KMS-11 (cell line): ENCODE results near the gene ID1.

Source experiments
- H2AFZ ChIP-seq: fragments of 200-600 bp; sonication (generic); 2 replicates; pipeline ENCODE4 v1.6.1; 2016; ENCODE audit warnings: antibody characterized with exemption, mixed run types, low read depth
- H3K27ac ChIP-seq: fragments of 200-600 bp; sonication (generic); 2 replicates; pipeline ENCODE4 v1.6.1; 2016; ENCODE audit warnings: mild to moderate bottlenecking, mixed run types
- H3K27me3 ChIP-seq: fragments of 200-600 bp; sonication (generic); 2 replicates; pipeline ENCODE4 v1.6.1; 2017; ENCODE audit warnings: mild to moderate bottlenecking, low read depth, mixed run types, moderate library complexity; ENCODE audit not compliant: insufficient read depth
- H3K36me3 ChIP-seq: fragments of 200-600 bp; sonication (generic); 2 replicates; pipeline ENCODE4 v1.6.1; 2017; ENCODE audit warnings: mild to moderate bottlenecking, mixed run types; ENCODE audit not compliant: insufficient read depth
- H3K4me1 ChIP-seq: fragments of 200-600 bp; sonication (generic); 2 replicates; pipeline ENCODE4 v1.6.1; 2016; ENCODE audit warnings: mild to moderate bottlenecking, low read depth, mixed run types; ENCODE audit not compliant: poor library complexity, severe bottlenecking
- H3K4me2 ChIP-seq: fragments of 200-600 bp; sonication (generic); 2 replicates; pipeline ENCODE4 v1.7.0; 2016; ENCODE audit warnings: mild to moderate bottlenecking, mixed run types
- H3K4me3 ChIP-seq: fragments of 200-600 bp; sonication (generic); IDR thresholded peaks from 2 replicates; pipeline ENCODE4 v1.6.1; 2017; ENCODE audit warnings: low read depth, low read length, mixed read lengths; ENCODE audit not compliant: insufficient read depth
- H3K79me2 ChIP-seq: fragments of 200-600 bp; sonication (generic); 2 replicates; pipeline ENCODE4 v1.6.1; 2016; ENCODE audit warnings: low read depth, mixed run types; ENCODE audit not compliant: insufficient read depth
- H3K9ac ChIP-seq: fragments of 200-600 bp; sonication (generic); 2 replicates; pipeline ENCODE4 v1.6.1; 2016; ENCODE audit warnings: mild to moderate bottlenecking, mixed run types
- H4K20me1 ChIP-seq: fragments of 200-600 bp; sonication (generic); 2 replicates; pipeline ENCODE4 v1.6.1; 2016; ENCODE audit warnings: mild to moderate bottlenecking, mixed run types; ENCODE audit not compliant: insufficient read depth
- CTCF ChIP-seq: fragments of 200-600 bp; sonication (generic); conservative IDR thresholded peaks from 2 replicates; pipeline ENCODE4 v1.6.1; 2017; ENCODE audit warnings: low read depth, mild to moderate bottlenecking, antibody characterized with exemption, low read length, moderate library complexity, mixed read lengths

ID1 gene

GRCh38 chr20:31632548-31633338 is 27.7 kb downstream of the ID1 start:
- Histone ChIP-seq H3K4me3 (no peak overlapping the region), H3K27ac (no peak overlapping the region), H3K9ac (no peak overlapping the region), H3K27me3 (no peaks in the 10 kb centered on the region), H3K36me3 (no peaks in the 10 kb centered on the region), H3K4me2 (no peak overlapping the region), H3K79me2 (no peaks in the 10 kb centered on the region), H3K4me1 (peaks cover 29% of the 10 kb centered on the region), H2AFZ (no peak overlapping the region), H4K20me1 (no peaks in the 10 kb centered on the region)
- no peak for TF ChIP-seq CTCF

DNA sequence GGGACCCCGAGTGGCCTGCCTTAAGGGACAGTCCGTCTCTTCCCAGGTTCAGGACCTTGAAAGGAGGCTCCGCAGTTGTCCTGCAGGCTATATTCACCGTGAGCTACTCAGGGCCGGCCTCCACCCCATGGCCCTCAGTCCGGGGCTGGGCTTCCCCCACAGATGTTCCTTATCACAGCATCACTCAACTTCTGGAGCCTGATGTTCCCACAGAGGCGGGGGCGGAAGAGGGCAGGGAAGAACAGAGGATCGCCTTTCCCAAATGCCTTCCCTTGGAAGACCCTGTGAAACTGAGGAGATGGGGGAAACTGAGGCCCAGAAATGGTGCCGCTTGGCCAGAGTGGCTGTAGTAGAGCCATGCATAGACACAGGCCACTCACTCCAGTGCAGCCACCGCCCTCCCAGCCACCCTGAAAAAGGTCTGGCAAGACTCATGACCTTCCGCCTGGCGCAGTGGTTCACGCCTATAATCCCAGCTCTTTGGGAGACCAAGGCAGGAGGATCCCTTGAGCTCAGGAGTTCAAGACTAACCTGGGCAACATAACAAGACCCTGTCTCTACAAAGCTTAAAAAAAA is 28.3 kb downstream of the ID1 start:
- no peak overlapping the region for H3K4me3 ChIP-seq
- no peak overlapping the region for H3K9ac ChIP-seq
- H3K27me3 ChIP-seq: no peaks in the 10 kb centered on the region
- H2AFZ ChIP-seq: no peak overlapping the region
- H4K20me1 ChIP-seq: no peaks in the 10 kb centered on the region
- no peak for TF ChIP-seq CTCF
- H3K36me3 ChIP-seq: no peaks in the 10 kb centered on the region
- H3K27ac ChIP-seq: no peak overlapping the region
- H3K4me1 ChIP-seq: peaks cover 29% of the 10 kb centered on the region
- no peaks in the 10 kb centered on the region for H3K79me2 ChIP-seq
- H3K4me2 ChIP-seq: no peak overlapping the region

- no peak within 1 kb of the TSS for H3K4me3 ChIP-seq
- H3K9ac ChIP-seq: no peak within 1 kb of the TSS
- H2AFZ ChIP-seq: no peak within 1 kb of the TSS
- H3K27ac ChIP-seq: no peak within 1 kb of the TSS
- H3K4me2 ChIP-seq: no peak within 1 kb of the TSS
- no peaks in the 10 kb centered on the region for H3K36me3 ChIP-seq
- no peaks in the 10 kb centered on the region for H3K27me3 ChIP-seq
- H3K79me2 ChIP-seq: no peaks in the 10 kb centered on the region
- no peaks in the 10 kb centered on the region for H4K20me1 ChIP-seq
- peaks cover 14% of the 10 kb centered on the region for H3K4me1 ChIP-seq
- no peak for TF ChIP-seq CTCF
These were observed 32.6 kb downstream of the ID1 start, which contains the start of gene COX4I2 for GRCh38 chr20:31637660-31638059. COX4I2 (plus strand) TSS chr20:31637912; CDS start chr20:31639018, 1,106 bp downstream.

- Histone ChIP-seq H3K4me3 (no peak overlapping the region), H3K27ac (no peak overlapping the region), H3K4me2 (no peak overlapping the region), H2AFZ (no peak overlapping the region), H3K36me3 (no peaks in the 10 kb centered on the region), H3K4me1 (peaks cover 14% of the 10 kb centered on the region), H3K9ac (no peak overlapping the region), H3K27me3 (no peaks in the 10 kb centered on the region), H3K79me2 (no peaks in the 10 kb centered on the region), H4K20me1 (no peaks in the 10 kb centered on the region)
- TF ChIP-seq CTCF: no peak
These were observed 33.2 kb downstream of the ID1 start for GRCh38 chr20:31638317-31638716.
